SK-N-SH treated with all-trans-retinoic acid at 6 μM for 48 hours (cell line): Measurements from ENCODE around the gene SLFN11.
"Not testable (repeated sequence)": the region's sequence is repeated elsewhere in the genome, so short reads cannot be mapped to it uniquely, and the experiment has no call there.

Experiments
- ATAC-seq: fragments of 200-7000 bp; cut with Tn5 transposase; 3 replicates; pipeline ENCODE4 v1.9.1; 2020; ENCODE audit warnings: mild to moderate bottlenecking, moderate library complexity
- ARNTL ChIP-seq: fragments of 450-650 bp; formaldehyde crosslinking; IDR thresholded peaks from 2 replicates; pipeline ENCODE4 v1.5.0; 2020; ENCODE audit warnings: low read depth, mild to moderate bottlenecking, moderate library complexity, borderline replicate concordance
- CSDC2 ChIP-seq: fragments of 250-450 bp; sonication (Bioruptor Pico); IDR thresholded peaks from 2 replicates; pipeline ENCODE4 v1.5.0; 2020; ENCODE audit warnings: mild to moderate bottlenecking, moderate library complexity
- ESRRG ChIP-seq: fragments of 250-450 bp; sonication (Bioruptor Pico); IDR thresholded peaks from 2 replicates; pipeline ENCODE4 v1.6.1; 2021; ENCODE audit warnings: mild to moderate bottlenecking
- GLIS3 ChIP-seq: fragments of 250-450 bp; sonication (Bioruptor Pico); IDR thresholded peaks from 2 replicates; pipeline ENCODE4 v1.5.0; 2020; ENCODE audit warnings: mild to moderate bottlenecking, moderate library complexity
- ISL1 ChIP-seq: fragments of 250-450 bp; sonication (Bioruptor Pico); IDR thresholded peaks from 2 replicates; pipeline ENCODE4 v2.1.2; 2022; ENCODE audit warnings: mild to moderate bottlenecking, moderate library complexity
- OSR1 ChIP-seq: fragments of 250-450 bp; sonication (Bioruptor Pico); IDR thresholded peaks from 2 replicates; pipeline ENCODE4 v1.8.0; 2022; ENCODE audit warnings: moderate library complexity, mild to moderate bottlenecking, inconsistent platforms
- PPARA ChIP-seq: fragments of 250-450 bp; sonication (Bioruptor Pico); IDR thresholded peaks from 2 replicates; pipeline ENCODE4 v1.5.0; 2020; ENCODE audit warnings: mild to moderate bottlenecking, borderline replicate concordance
- RARB ChIP-seq: fragments of 250-450 bp; sonication (Bioruptor Pico); IDR thresholded peaks from 2 replicates; pipeline ENCODE4 v1.8.0; 2021; ENCODE audit warnings: mild to moderate bottlenecking, moderate library complexity
- SNAI2 ChIP-seq: fragments of 250-450 bp; sonication (Bioruptor Pico); IDR thresholded peaks from 2 replicates; pipeline ENCODE4 v1.5.0; 2020; ENCODE audit warnings: mild to moderate bottlenecking, moderate library complexity
- TCF4 ChIP-seq: fragments of 250-450 bp; sonication (Bioruptor Pico); IDR thresholded peaks from 2 replicates; pipeline ENCODE4 v1.8.0; 2021; ENCODE audit warnings: mild to moderate bottlenecking, moderate library complexity, borderline replicate concordance
- TOX ChIP-seq: fragments of 250-450 bp; sonication (Bioruptor Pico); IDR thresholded peaks from 2 replicates; pipeline ENCODE4 v1.8.0; 2021; ENCODE audit warnings: mild to moderate bottlenecking, moderate library complexity, borderline replicate concordance
- ZC3H10 ChIP-seq: fragments of 250-450 bp; sonication (Bioruptor Pico); IDR thresholded peaks from 2 replicates; pipeline ENCODE4 v1.5.1; 2021; ENCODE audit warnings: mild to moderate bottlenecking, moderate library complexity
- ZFP3 ChIP-seq: fragments of 250-450 bp; sonication (Bioruptor Pico); IDR thresholded peaks from 2 replicates; pipeline ENCODE4 v1.5.0; 2020; ENCODE audit warnings: mild to moderate bottlenecking, moderate library complexity
- ZFP30 ChIP-seq: fragments of 450-650 bp; formaldehyde crosslinking; IDR thresholded peaks from 2 replicates; pipeline ENCODE4 v1.5.0; 2022; ENCODE audit warnings: mild to moderate bottlenecking, moderate library complexity
- ZNF565 ChIP-seq: fragments of 450-650 bp; formaldehyde crosslinking; conservative IDR thresholded peaks from 2 replicates; pipeline ENCODE4 v1.5.0; 2020; ENCODE audit warnings: low read depth, mild to moderate bottlenecking, moderate library complexity
- ZNF70 ChIP-seq: fragments of 450-650 bp; formaldehyde crosslinking; IDR thresholded peaks from 2 replicates; pipeline ENCODE4 v1.5.0; 2020; ENCODE audit warnings: mild to moderate bottlenecking, moderate library complexity
- ZNF8 ChIP-seq: fragments of 450-650 bp; formaldehyde crosslinking; IDR thresholded peaks from 2 replicates; pipeline ENCODE4 v1.5.0; 2020; ENCODE audit warnings: mild to moderate bottlenecking, moderate library complexity
- TF ChIP-seq, protein P1 (sequence below): fragments of 250-450 bp; sonication (Bioruptor Pico); IDR thresholded peaks from 2 replicates; pipeline ENCODE4 v1.5.1; 2020; ENCODE audit warnings: low read depth, mild to moderate bottlenecking, moderate library complexity
- TF ChIP-seq, protein P2 (sequence below): fragments of 250-450 bp; sonication (Bioruptor Pico); IDR thresholded peaks from 2 replicates; pipeline ENCODE4 v1.5.1; 2021; ENCODE audit warnings: mild to moderate bottlenecking, moderate library complexity
- TF ChIP-seq, protein P3 (sequence below): fragments of 250-450 bp; sonication (Bioruptor Pico); IDR thresholded peaks from 2 replicates; pipeline ENCODE4 v1.8.0; 2020; ENCODE audit warnings: mild to moderate bottlenecking, moderate library complexity, borderline replicate concordance
- TF ChIP-seq, protein P4 (sequence below): fragments of 250-450 bp; sonication (Bioruptor Pico); IDR thresholded peaks from 2 replicates; pipeline ENCODE4 v1.8.0; 2021; ENCODE audit warnings: low read depth, mild to moderate bottlenecking, moderate library complexity, borderline replicate concordance

Gene SLFN11

DNA sequence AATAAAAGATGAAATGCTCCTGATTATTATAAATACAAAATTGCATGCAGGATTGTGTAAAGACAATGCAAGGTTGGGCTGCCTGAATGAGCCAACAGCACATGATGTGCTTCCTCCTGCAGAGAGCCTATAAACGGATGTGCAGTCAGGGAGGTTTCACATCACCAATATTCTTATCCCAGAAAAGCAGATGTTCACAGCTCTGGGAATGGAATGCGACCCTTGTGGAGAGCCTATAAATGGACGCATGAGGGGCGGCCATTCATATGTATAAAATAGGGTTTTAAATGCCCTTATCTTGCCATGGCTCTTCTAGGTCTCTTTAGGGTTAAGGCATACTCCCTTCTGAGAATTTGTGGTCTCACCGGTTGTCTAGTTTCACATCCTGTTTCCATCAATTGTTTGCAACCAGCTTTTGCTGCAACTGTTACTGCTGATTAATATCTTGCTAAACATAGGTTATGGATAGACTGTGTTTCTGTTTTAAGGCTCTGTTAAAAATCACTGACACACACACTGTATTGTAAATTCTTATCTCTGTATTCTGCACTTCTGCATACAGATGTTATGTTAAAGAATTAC, 31.9 kb downstream of the SLFN11 start:
- TF ChIP-seq GLIS3 (CRISPR knock-in tag) (no peak), RARB (CRISPR knock-in tag) (no peak), ARNTL (CRISPR knock-in tag) (no peak), CSDC2 (CRISPR knock-in tag) (no peak), ESRRG (no peak), TOX (CRISPR knock-in tag) (no peak), ZNF70 (CRISPR knock-in tag) (no peak)
- TF ChIP-seq, protein P1, sequence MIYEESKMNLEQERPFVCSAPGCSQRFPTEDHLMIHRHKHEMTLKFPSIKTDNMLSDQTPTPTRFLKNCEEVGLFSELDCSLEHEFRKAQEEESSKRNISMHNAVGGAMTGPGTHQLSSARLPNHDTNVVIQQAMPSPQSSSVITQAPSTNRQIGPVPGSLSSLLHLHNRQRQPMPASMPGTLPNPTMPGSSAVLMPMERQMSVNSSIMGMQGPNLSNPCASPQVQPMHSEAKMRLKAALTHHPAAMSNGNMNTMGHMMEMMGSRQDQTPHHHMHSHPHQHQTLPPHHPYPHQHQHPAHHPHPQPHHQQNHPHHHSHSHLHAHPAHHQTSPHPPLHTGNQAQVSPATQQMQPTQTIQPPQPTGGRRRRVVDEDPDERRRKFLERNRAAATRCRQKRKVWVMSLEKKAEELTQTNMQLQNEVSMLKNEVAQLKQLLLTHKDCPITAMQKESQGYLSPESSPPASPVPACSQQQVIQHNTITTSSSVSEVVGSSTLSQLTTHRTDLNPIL (CRISPR knock-in tag): no peak

DNA sequence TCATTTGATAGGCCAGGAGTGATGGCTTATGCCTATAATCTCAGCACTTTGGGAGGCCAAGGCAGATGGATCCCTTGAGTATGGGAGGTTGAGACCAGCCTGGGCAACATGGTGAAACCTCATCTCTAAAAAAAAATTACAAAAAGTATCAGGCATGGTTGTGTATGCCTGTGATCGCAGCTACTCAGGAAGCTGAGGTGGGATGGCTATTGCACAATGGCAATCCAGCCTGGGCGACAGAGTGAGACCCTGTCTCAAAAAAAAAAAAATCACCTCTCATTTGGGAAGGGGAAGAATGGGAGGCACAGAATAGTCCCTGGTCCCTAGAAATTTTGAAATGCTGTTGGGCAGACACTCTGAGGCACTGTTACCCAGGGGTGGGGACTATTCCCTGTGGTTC, 35.2 kb downstream of the SLFN11 start:
- no peak for ATAC-seq
- TF ChIP-seq CSDC2 (CRISPR knock-in tag): no peak
- TF ChIP-seq GLIS3 (CRISPR knock-in tag): no peak
- TF ChIP-seq ZFP30 (CRISPR knock-in tag): no peak
- TF ChIP-seq PPARA: no peak
- TF ChIP-seq OSR1 (CRISPR knock-in tag): no peak
- TF ChIP-seq ZNF565 (CRISPR knock-in tag): no peak
- TF ChIP-seq RARB (CRISPR knock-in tag): no peak
- TF ChIP-seq ZNF8 (CRISPR knock-in tag): no peak
- TF ChIP-seq, protein P2, sequence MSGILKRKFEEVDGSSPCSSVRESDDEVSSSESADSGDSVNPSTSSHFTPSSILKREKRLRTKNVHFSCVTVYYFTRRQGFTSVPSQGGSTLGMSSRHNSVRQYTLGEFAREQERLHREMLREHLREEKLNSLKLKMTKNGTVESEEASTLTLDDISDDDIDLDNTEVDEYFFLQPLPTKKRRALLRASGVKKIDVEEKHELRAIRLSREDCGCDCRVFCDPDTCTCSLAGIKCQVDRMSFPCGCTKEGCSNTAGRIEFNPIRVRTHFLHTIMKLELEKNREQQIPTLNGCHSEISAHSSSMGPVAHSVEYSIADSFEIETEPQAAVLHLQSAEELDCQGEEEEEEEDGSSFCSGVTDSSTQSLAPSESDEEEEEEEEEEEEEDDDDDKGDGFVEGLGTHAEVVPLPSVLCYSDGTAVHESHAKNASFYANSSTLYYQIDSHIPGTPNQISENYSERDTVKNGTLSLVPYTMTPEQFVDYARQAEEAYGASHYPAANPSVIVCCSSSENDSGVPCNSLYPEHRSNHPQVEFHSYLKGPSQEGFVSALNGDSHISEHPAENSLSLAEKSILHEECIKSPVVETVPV (CRISPR knock-in tag): no peak
- TF ChIP-seq ISL1: no peak
- TF ChIP-seq ZFP3 (CRISPR knock-in tag): no peak
- TF ChIP-seq ZC3H10 (CRISPR knock-in tag): no peak
- TF ChIP-seq, protein P1 (CRISPR knock-in tag): no peak
- TF ChIP-seq, all 23 proteins: peak for 0

More for the DNA sequence above, 31.9 kb downstream of the SLFN11 start:
- no peak for ATAC-seq

DNA sequence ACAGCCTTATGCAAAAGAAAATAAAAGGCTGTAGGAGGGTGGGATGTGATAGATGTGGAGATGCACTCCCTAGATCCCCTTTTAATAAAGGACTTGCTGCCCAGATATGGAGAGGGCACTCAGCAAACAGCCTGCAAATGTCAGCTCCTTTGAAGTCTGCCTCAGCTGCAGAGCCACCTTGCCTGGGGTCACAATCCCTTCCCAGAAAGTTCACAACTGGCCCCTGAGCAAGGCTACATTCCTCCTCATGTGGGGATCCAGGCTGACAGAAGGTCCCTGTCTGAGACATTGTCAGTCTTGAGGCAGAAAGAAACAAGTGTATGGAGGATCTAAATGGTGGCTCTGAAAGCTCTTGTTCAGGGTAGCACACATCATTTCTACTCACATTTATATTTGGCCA, 36.1 kb downstream of the SLFN11 start:
- ATAC-seq: no peak
- TF ChIP-seq ZNF8 (CRISPR knock-in tag): no peak
- no peak for TF ChIP-seq ZC3H10 (CRISPR knock-in tag)
- TF ChIP-seq ARNTL (CRISPR knock-in tag): no peak
- TF ChIP-seq RARB (CRISPR knock-in tag): no peak
- TF ChIP-seq ZFP30 (CRISPR knock-in tag): no peak

DNA sequence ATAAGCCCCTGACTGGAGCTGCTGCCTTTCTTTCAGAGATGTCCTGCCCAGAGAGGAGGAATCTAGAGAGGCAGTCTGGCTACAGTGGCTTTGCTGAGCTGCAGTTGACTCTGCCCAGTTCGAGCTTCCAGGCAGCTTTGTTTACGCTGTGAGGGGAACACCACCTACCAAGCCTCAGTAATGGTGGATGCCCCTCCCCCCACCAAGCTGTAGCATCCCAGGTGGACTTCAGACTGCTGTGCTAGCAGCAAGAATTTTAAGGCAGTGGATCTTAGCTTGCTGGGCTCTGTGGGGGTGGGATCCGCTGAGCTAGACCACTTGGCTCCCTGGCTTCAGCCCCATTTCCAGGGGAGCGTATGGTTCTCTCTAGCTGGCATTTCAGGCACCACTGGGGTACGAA, 39.8 kb downstream of the SLFN11 start:
- ATAC-seq: not testable (repeated sequence)

DNA sequence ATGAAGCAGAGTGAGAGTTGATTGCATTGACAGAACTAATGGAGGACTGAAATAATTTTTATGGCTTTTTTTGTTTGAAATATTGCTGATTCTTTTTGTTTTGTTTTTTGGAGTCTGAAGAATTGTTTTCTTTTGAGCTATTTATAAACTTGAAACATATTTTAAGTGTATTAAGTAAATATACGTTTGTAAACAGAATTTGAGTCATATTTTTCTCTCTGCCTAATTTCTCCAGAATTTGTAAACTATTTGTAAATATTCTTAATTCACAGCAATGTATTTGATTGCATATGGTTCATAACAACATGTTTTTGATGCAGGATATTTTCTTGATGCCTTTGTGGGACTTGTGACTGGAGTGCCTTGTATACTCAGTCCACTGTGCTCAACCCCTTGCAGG, 50.7 kb downstream of the SLFN11 start:
- TF ChIP-seq TOX (CRISPR knock-in tag) (no peak), ZFP3 (CRISPR knock-in tag) (no peak), PPARA (no peak), RARB (CRISPR knock-in tag) (no peak), ESRRG (no peak), GLIS3 (CRISPR knock-in tag) (no peak), TCF4 (no peak), ARNTL (CRISPR knock-in tag) (no peak), OSR1 (CRISPR knock-in tag) (no peak), ZFP30 (CRISPR knock-in tag) (no peak)
- ATAC-seq: no peak

DNA sequence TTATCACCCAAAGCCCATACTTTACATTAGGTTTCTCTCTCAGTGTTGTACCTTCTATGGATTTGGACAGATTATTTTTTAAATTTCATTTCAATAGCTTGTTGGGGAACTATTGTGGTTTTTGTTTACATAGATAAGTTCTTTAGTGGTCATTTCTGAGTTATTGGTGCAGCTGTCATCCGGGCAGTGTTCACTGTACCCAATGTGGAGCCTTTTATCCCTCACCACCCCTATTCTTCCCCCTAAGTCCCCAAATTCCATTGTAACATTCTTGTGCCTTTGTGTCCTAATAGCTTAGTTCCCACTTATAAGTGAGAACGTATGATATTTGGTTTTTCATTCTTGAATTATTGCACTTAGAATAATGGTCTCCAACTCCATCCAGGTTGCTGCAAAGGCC, 57.5 kb downstream of the SLFN11 start:
- TF ChIP-seq GLIS3 (CRISPR knock-in tag): no peak
- TF ChIP-seq ZNF70 (CRISPR knock-in tag): no peak
- no peak for TF ChIP-seq ZNF565 (CRISPR knock-in tag)
- TF ChIP-seq ISL1: no peak
- TF ChIP-seq TOX (CRISPR knock-in tag): no peak
- TF ChIP-seq SNAI2 (CRISPR knock-in tag): no peak
- TF ChIP-seq ZNF8 (CRISPR knock-in tag): no peak
- TF ChIP-seq ZC3H10 (CRISPR knock-in tag): no peak
- TF ChIP-seq, protein P3, sequence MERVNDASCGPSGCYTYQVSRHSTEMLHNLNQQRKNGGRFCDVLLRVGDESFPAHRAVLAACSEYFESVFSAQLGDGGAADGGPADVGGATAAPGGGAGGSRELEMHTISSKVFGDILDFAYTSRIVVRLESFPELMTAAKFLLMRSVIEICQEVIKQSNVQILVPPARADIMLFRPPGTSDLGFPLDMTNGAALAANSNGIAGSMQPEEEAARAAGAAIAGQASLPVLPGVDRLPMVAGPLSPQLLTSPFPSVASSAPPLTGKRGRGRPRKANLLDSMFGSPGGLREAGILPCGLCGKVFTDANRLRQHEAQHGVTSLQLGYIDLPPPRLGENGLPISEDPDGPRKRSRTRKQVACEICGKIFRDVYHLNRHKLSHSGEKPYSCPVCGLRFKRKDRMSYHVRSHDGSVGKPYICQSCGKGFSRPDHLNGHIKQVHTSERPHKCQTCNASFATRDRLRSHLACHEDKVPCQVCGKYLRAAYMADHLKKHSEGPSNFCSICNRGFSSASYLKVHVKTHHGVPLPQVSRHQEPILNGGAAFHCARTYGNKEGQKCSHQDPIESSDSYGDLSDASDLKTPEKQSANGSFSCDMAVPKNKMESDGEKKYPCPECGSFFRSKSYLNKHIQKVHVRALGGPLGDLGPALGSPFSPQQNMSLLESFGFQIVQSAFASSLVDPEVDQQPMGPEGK (CRISPR knock-in tag): no peak
- TF ChIP-seq, protein P4, sequence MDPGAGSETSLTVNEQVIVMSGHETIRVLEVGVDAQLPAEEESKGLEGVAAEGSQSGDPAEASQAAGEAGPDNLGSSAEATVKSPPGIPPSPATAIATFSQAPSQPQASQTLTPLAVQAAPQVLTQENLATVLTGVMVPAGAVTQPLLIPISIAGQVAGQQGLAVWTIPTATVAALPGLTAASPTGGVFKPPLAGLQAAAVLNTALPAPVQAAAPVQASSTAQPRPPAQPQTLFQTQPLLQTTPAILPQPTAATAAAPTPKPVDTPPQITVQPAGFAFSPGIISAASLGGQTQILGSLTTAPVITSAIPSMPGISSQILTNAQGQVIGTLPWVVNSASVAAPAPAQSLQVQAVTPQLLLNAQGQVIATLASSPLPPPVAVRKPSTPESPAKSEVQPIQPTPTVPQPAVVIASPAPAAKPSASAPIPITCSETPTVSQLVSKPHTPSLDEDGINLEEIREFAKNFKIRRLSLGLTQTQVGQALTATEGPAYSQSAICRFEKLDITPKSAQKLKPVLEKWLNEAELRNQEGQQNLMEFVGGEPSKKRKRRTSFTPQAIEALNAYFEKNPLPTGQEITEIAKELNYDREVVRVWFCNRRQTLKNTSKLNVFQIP (CRISPR knock-in tag): no peak
- TF ChIP-seq ZFP30 (CRISPR knock-in tag): no peak
- no peak for TF ChIP-seq ESRRG
- TF ChIP-seq, protein P1 (CRISPR knock-in tag): no peak
- ATAC-seq: no peak
